Measurements from ENCODE around the gene KRTAP10-9.

KRTAP10-9 gene

DNA sequence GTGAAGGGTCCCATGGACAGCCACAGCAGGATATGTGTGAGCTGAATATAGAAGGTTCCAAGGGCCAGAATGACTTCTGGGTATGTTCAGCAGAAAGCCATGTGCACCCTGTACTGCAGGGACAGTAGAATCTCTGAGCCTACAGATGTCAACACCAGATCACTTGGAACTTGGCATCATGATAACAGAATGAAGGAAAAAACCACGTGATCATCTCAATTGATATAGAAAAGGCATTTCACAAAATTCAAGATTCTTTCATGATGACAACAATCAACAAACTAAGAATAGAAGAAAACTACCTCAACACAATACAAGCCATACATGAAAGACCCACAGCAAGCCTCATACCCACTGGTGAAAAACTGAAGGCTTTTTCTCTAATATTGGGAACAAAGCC, 40.7 kb downstream of the KRTAP10-9 start:
- no peak for DNase-seq

DNA sequence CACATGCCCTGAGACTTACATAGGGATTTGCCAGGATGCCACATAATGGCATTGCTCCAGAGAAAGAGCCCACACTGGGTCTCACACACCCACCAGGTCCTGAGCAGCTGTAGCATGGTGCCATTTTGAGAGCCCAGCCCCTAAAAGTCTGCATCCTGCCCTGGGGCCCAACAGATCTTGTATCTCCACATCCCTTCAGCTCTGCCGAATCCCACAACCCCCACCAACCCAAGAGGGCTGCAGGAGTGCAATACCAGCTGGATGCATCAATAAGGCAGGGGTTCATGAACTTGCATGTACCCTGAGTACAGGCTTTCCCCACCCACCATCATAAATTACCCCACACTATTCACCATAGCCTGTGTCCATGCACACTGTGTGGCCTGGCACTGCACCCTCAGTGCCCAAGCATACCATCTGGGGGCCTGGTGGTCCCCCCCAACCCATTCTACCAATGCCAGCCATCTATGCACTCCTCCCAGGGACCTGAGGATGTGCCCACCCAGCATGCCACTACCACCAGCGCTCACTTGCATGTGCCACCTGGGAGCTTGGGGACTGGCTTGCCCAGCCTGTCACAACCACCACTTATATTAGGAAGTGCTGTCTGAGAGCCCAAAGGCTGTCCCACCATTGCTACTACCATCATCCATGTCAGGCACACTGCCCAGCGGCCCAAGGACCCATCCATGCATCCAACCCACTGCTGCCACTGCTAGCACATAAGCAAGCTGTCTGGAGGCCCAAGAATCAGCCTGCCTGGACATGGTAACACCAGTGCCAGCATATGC, 43.9 kb downstream of the KRTAP10-9 start:
- no peak for DNase-seq

DNA sequence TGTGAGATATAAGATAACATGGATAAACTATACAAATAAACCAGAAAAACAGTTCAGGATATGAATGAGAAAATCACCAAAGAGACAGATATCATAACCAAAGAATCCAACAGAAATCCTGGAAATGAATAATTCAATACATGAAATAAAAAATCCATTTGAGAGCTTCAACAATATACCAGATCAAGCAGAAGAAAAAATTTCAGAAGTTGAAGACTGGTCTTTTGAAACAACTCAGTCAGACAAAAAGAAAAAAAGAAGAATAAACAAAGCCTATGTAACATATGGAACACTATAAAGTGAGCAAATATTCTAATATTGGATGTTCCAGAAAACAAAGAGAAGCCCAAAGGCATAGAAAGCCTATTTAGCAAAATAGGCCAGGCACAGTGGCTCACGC, 45.0 kb downstream of the KRTAP10-9 start:
- no peak for DNase-seq

DNA sequence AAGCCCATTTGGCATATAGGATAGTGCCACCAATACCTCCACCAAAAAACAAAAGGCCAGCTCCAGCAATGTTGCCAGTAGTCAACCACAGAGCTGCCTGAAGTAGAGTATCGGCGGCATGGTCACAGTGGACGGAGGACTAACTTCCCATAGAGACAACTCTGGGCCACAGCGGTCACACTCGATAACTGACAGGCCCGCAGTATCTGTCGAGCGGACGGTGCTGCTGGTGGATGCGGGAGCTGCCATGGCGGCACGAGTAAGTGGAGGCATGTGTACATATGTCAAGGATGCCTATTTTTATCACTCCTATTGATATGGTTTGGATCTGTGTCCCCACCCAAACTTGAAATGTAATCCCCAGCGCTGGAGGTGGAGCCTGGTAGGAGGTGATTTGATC, 51.0 kb downstream of the KRTAP10-9 start:
- no peak for DNase-seq
